ENCODE results near the gene DHRSX. TPM values are rescaled to one million over a fixed set of nuclear protein-coding genes. Genes with fewer than 3 reads are reported as not detected.

Gene DHRSX
- total and polyA plus RNA-seq, 2 of the 13 experiments (the other 11 are each of a cell fraction or from before 2014, with no cell fraction given): 15.5 to 24.3 TPM

- 96% methylated on average over 4 of the region's 4 CpGs for WGBS (ENCODE audit: low lambda C conversion rate)
- ATAC-seq: no peak
These were observed 216.2 kb downstream of the DHRSX start for GRCh38 chrX:2284601-2285000.

GRCh38 chrX:2284133-2284532 is 216.6 kb downstream of the DHRSX start:
- Histone ChIP-seq H3K36me3 (replicated peaks in 1 of 2; ENCODE audit: control insufficient read depth in 1 of 2, insufficient read depth in 2 of 2, low read length in 2 of 2) (peaks cover 0 to 5% of the 10 kb centered on the region in 2 experiments; a peak in 3 of 5 replicates), H3K79me2 (ENCODE audit: insufficient read depth, low read length) (no peaks in the 10 kb centered on the region), H3K4me2 (ENCODE audit: low read depth, low read length) (no peak overlapping the region), H2AFZ (ENCODE audit: low read length) (no peak overlapping the region), H3K9me3 (ENCODE audit: low read length) (no peaks in the 10 kb centered on the region), H3K9ac (ENCODE audit: insufficient read depth, low read depth, low read length) (no peak overlapping the region), H3K27me3 (ENCODE audit: control insufficient read depth in 1 of 2, insufficient read depth in 2 of 2, low read length in 2 of 2) (no peaks in the 10 kb centered on the region), H3K27ac (ENCODE audit: extremely low read length, insufficient read depth, low read length) (no peak overlapping the region), H3K4me1 (ENCODE audit: insufficient read depth, low read length) (no peaks in the 10 kb centered on the region), H4K20me1 (ENCODE audit: insufficient read depth, low read length) (no peaks in the 10 kb centered on the region), H3K4me3 (replicated peaks in 1 of 3; ENCODE audit: insufficient read depth in 1 of 3, low read depth in 2 of 3, low read length in 3 of 3) (no peak overlapping the region)
- CTCF ChIA-PET (ENCODE audit: low intra/inter-chr PET ratio, low total read pairs): no interaction called here
- intact Hi-C loops (cut with micrococcal nuclease; ENCODE audit: unreplicated experiment): no loop called here
- FAIRE-seq (no peak), DNase-seq (ENCODE audit: low spot score) (no peak), ATAC-seq (no peak)
- POLR2A ChIA-PET: no interaction called here
- TF ChIP-seq ZNF24 (IDR thresholded peaks at IDR 0.05) (peak; percentile 93), U2AF2 (IDR thresholded peaks at IDR 0.05; ENCODE audit: low read depth, low read length) (no peak), ZNF558 (CRISPR knock-in tag; IDR thresholded peaks at IDR 0.05; ENCODE audit: borderline replicate concordance) (no peak)
- no TSS peak for BruUV-seq (replicated peaks)
- in situ Hi-C loops (cut with HindIII; ENCODE audit: extremely low pct_ligation_motif_present, low pct_unique_long_range_greater_than_20kb): no loop called here
- WGBS (ENCODE audit: low lambda C conversion rate): 99% methylated on average over 3 of the region's 3 CpGs

More at GRCh38 chrX:2284601-2285000, 216.2 kb downstream of the DHRSX start:
- Histone ChIP-seq H3K9ac (ENCODE audit: insufficient read depth, low read depth, low read length) (no peak overlapping the region), H3K36me3 (replicated peaks in 1 of 2; ENCODE audit: control insufficient read depth in 1 of 2, insufficient read depth in 2 of 2, low read length in 2 of 2) (peaks cover 0 to 10% of the 10 kb centered on the region in 2 experiments; a peak in 3 of 5 replicates), H3K4me2 (ENCODE audit: low read depth, low read length) (no peak overlapping the region), H3K4me1 (ENCODE audit: insufficient read depth, low read length) (no peaks in the 10 kb centered on the region), H3K9me3 (ENCODE audit: low read length) (no peaks in the 10 kb centered on the region), H3K27ac (ENCODE audit: extremely low read length, insufficient read depth, low read length) (no peak overlapping the region), H3K4me3 (replicated peaks in 1 of 3; ENCODE audit: insufficient read depth in 1 of 3, low read depth in 2 of 3, low read length in 3 of 3) (no peak overlapping the region), H2AFZ (ENCODE audit: low read length) (no peak overlapping the region), H4K20me1 (ENCODE audit: insufficient read depth, low read length) (no peaks in the 10 kb centered on the region), H3K27me3 (ENCODE audit: control insufficient read depth in 1 of 2, insufficient read depth in 2 of 2, low read length in 2 of 2) (no peaks in the 10 kb centered on the region), H3K79me2 (ENCODE audit: insufficient read depth, low read length) (no peaks in the 10 kb centered on the region)
- no peak for FAIRE-seq
- ChIA-PET POLR2A (no interaction called here), CTCF (ENCODE audit: low intra/inter-chr PET ratio, low total read pairs) (no interaction called here)
- in situ Hi-C loops (cut with HindIII; ENCODE audit: extremely low pct_ligation_motif_present, low pct_unique_long_range_greater_than_20kb): no loop called here
- intact Hi-C loops (cut with micrococcal nuclease; ENCODE audit: unreplicated experiment): no loop called here
- no peak for TF ChIP-seq IRF2 (CRISPR knock-in tag; IDR thresholded peaks at IDR 0.05)
- TF ChIP-seq ZNF451 (CRISPR knock-in tag; IDR thresholded peaks at IDR 0.05): no peak
- TF ChIP-seq STAG1 (CRISPR knock-in tag; IDR thresholded peaks at IDR 0.05): peak; percentile 26; the same call in 1 of the 2 replicates
- TF ChIP-seq MAZ (IDR thresholded peaks at IDR 0.05; ENCODE audit: borderline replicate concordance, low read depth, low read length): no peak
- TF ChIP-seq MAZ (CRISPR knock-in tag; IDR thresholded peaks at IDR 0.05; ENCODE audit: low read depth): no peak
- no peak for DNase-seq (ENCODE audit: low spot score)
- no TSS peak for BruUV-seq (replicated peaks)

Data from HepG2 (cell line).